C4-2B (cell line): ENCODE measurements around the gene MAGI3.

Source experiments
- ZFX ChIP-seq: fragments of 450-650 bp; IDR thresholded peaks from 2 replicates; pipeline ENCODE4 v1.6.1; 2017
- TF ChIP-seq, protein P1 (sequence below): fragments of 450-650 bp; conservative IDR thresholded peaks from 2 replicates; pipeline ENCODE4 v1.5.1; 2017; ENCODE audit warnings: mild to moderate bottlenecking

DNA sequence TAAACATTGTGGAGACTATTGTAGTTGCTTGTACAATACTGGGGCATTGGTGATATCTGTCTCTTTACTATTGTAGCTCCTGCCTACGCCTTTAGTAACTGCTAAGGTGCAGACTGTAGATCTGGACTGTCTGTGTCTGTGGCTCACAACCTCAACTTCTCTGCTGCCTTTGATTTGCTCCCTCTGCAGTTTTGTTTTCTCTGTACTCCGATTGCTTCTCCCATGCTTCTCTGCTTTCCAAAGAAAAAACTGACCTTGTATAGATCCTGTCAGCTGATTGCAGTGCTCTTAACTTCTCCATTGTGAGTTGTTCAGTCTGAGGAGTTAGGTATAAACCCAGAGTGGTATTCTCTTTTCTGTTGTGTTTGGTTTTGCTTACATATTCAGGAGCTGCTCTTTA lies 15.3 kb downstream of the MAGI3 start:
- TF ChIP-seq, protein P1, sequence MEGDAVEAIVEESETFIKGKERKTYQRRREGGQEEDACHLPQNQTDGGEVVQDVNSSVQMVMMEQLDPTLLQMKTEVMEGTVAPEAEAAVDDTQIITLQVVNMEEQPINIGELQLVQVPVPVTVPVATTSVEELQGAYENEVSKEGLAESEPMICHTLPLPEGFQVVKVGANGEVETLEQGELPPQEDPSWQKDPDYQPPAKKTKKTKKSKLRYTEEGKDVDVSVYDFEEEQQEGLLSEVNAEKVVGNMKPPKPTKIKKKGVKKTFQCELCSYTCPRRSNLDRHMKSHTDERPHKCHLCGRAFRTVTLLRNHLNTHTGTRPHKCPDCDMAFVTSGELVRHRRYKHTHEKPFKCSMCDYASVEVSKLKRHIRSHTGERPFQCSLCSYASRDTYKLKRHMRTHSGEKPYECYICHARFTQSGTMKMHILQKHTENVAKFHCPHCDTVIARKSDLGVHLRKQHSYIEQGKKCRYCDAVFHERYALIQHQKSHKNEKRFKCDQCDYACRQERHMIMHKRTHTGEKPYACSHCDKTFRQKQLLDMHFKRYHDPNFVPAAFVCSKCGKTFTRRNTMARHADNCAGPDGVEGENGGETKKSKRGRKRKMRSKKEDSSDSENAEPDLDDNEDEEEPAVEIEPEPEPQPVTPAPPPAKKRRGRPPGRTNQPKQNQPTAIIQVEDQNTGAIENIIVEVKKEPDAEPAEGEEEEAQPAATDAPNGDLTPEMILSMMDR = no peak
- no peak for TF ChIP-seq ZFX
